Upper lobe of left lung (tissue), 6 donors: Measurements from ENCODE around the gene PNLDC1. TPM values are rescaled to one million over a fixed set of nuclear protein-coding genes. Genes with fewer than 3 reads are reported as not detected.
"Not testable (repeated sequence)": the region's sequence is repeated elsewhere in the genome, so short reads cannot be mapped to it uniquely, and the experiment has no call there.

Source experiments
- ATAC-seq, 2 donors: fragments of 200-7000 bp; cut with Tn5 transposase; one replicate each; pipeline ENCODE4 v1.9.1; 2022; ENCODE audit warnings: mild to moderate bottlenecking in 2 of 2, moderate library complexity in 2 of 2; ENCODE audit not compliant: low FRiP score in 2 of 2
- DNase-seq, 2 donors: peaks; one replicate each; pipeline ENCODE4 v3.0.0-alpha.2; 2019 to 2020
- H3K27ac ChIP-seq, 4 donors: fragments of 200-600 bp; sonication (generic); one replicate each; pipeline ENCODE4 v1.5.1; 2016 to 2019
- H3K27me3 ChIP-seq, 4 donors: fragments of 200-600 bp; sonication (generic); one replicate each; pipeline ENCODE4 v1.5.1; 2017 to 2019
- H3K36me3 ChIP-seq, 4 donors: fragments of 200-600 bp; sonication (generic); one replicate each; pipeline ENCODE4 v1.5.1; 2016 to 2019
- H3K4me1 ChIP-seq, 4 donors: fragments of 200-600 bp; sonication (generic); one replicate each; pipeline ENCODE4 v1.5.1; 2018 to 2019
- H3K4me3 ChIP-seq, 4 donors: fragments of 200-600 bp; sonication (generic); one replicate each; pipeline ENCODE4 v1.5.1; 2017 to 2019; ENCODE audit warnings: mild to moderate bottlenecking in 2 of 4, moderate library complexity in 1 of 4
- H3K9me3 ChIP-seq, 4 donors: fragments of 200-600 bp; sonication (generic); one replicate each; pipeline ENCODE4 v1.5.1; 2018 to 2019
- CTCF ChIP-seq, 6 experiments: fragments of 450-650 bp in 4 of 6; fragments of 200-600 bp in 2 of 6; sonication (generic) in 2 of 6; IDR thresholded peaks; one replicate each; pipeline ENCODE4 v1.5.1; 2016 to 2019; ENCODE audit warnings: antibody characterized with exemption in 6 of 6
- EP300 ChIP-seq, 4 donors: sonication (generic); formaldehyde crosslinking; IDR thresholded peaks; one replicate each; pipeline ENCODE4 v1.5.1; 2017; ENCODE audit warnings: antibody characterized with exemption in 4 of 4, control low read depth in 2 of 4
- POLR2A ChIP-seq, 4 donors: fragments of 450-650 bp; IDR thresholded peaks; one replicate each; pipeline ENCODE4 v1.5.1; 2016 to 2017; ENCODE audit warnings: antibody characterized with exemption in 4 of 4, mild to moderate bottlenecking in 2 of 4
- POLR2AphosphoS5 ChIP-seq, 2 donors: sonication (generic); formaldehyde crosslinking; IDR thresholded peaks; one replicate each; pipeline ENCODE4 v1.5.1; 2017; ENCODE audit warnings: antibody characterized with exemption in 2 of 2
- WGBS, 2 donors: methylation state at CpG; one replicate each; pipeline ENCODE4 v1.1.5; 2017 to 2018; 5-methylcytosine and 5-hydroxymethylcytosine counted together
- total RNA-seq, 6 donors: library from RNA; depleted of rRNA in 4 of 6; stranded (reverse); fragments of >200 nt in 4 of 6; gene quantifications; one replicate each; pipeline versions ENCODE4 v1.1.0 to v1.2.1, GENCODE V29; 2016 to 2021
- donor health status: DM: no; HTN: no; CAD: no; lungs with moderate emphysema.
- donor health status: DM: no; HTN: yes; CAD: no; lungs with severe emphysema.

PNLDC1 gene
- total RNA-seq, 6 donors from 2014 or later, result 0.37 to 1.0 TPM; not detected in 4

DNA sequence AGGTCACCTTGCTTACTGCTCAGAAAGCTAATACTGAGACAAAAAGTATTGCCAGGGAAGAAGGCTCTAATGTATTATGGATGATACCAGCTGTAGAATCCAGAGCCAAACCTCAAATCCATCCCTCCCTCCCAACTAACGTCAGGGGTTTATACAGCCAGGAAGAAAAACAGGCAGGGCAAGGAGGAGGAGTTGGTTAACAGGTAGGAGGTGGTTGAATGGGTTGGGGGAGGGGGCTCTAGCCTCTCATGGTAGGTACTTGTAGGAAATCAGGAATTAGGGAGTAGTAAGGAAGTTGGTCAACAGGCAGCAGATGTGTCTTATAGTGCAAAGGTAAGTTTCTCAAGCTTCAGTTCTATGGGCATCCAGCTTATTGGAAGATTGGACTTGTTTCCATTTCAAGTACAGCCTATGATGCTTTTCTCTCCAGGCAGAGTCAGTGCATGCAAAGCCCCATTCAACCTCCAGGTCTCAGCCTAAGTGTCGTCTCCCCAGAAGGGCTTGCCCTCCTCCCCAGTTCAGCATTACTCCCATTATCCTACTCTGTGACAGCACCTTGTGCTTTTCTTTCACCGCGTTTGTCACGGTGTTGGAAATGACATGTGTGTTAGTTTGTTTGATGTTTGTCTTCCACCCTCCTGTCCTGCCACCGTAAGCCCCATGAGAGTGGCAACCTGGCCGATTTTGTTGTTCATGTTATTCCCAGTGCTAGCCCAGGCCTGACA, 38.1 kb downstream of the PNLDC1 start:
- DNase-seq (no peak), ATAC-seq (no peak)
- 73 to 86% methylated on average over 7 of the region's 7 CpGs for WGBS, 2 donors

GRCh38 chr6:159842035-159842434, 42.0 kb downstream of the PNLDC1 start:
- 67 to 79% methylated on average over 4 of the region's 4 CpGs for WGBS, 2 donors
- Histone ChIP-seq H3K27ac (no peak overlapping the region), H3K4me3 (no peak overlapping the region), H3K36me3 (no peaks in the 10 kb centered on the region), H3K27me3 (no peaks in the 10 kb centered on the region), H3K9me3 (no peaks in the 10 kb centered on the region), H3K4me1 (no peaks in the 10 kb centered on the region)
- ATAC-seq (no peak), DNase-seq (no peak)
- TF ChIP-seq CTCF (IDR thresholded peaks at IDR 0.05) (no peak), POLR2AphosphoS5 (IDR thresholded peaks at IDR 0.05) (no peak), POLR2A (IDR thresholded peaks at IDR 0.05) (no peak), EP300 (IDR thresholded peaks at IDR 0.05) (no peak)

More for the DNA sequence above, 38.1 kb downstream of the PNLDC1 start:
- Histone ChIP-seq H3K27me3 (no peaks in the 10 kb centered on the region), H3K27ac (no peak overlapping the region), H3K4me1 (no peaks in the 10 kb centered on the region), H3K9me3 (no peaks in the 10 kb centered on the region), H3K36me3 (no peaks in the 10 kb centered on the region), H3K4me3 (no peak overlapping the region)
- TF ChIP-seq POLR2AphosphoS5 (IDR thresholded peaks at IDR 0.05) (no peak), CTCF (IDR thresholded peaks at IDR 0.05) (no peak), EP300 (IDR thresholded peaks at IDR 0.05) (no peak), POLR2A (IDR thresholded peaks at IDR 0.05) (no peak)

DNA sequence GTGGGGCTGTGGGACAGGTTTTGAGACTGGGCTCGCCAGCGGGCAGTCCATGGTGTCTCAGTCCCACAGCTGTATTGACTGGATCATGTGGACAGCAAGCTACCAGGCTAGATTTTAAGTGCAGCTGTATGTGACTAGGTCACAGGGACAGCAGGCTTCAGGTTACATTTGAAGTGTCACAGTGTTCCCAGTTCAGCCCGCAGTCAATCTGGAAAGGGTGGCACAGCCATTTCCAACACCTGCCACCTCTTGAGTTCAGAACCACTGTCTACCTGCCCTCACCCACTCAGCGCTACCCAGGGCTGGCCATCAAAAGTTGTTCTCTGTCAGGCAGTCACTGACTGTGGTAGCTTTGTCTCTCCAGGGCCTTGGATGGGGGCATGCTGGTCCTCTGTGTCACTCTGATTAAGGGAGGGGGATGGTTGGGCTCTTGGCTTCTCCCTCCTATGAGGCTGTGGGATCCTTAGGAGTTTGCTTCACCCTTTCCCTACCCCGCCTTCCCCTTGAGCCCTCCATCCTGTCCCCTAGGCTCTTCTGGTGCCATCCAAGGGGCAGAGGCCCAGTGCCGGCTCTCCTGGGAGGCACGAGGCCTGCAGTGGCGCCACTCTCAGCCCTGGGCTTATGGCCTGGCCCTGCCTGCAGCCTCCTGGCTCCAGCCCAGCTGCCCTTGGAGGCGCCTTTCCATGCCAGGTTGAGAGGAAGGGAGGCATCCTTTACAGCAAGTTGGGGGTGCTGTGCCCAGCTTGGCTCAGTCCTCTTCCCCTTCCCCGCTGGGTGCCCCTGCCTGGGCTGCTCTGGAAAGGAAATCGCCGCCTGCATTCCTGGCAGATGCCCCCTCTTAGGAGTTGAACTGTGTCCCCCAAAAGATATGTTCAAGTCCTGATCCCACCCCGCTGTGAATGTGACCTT, 44.9 kb downstream of the PNLDC1 start:
- DNase-seq (no peak), ATAC-seq (peak; percentile 10 to 44)
- no peaks in the 10 kb centered on the region for H3K4me1 ChIP-seq
- H3K36me3 ChIP-seq, result no peaks in the 10 kb centered on the region
- peaks cover 0 to 3% (median 3%) of the 10 kb centered on the region in 4 donors for H3K9me3 ChIP-seq
- no peak overlapping the region for H3K27ac ChIP-seq
- no peak overlapping the region for H3K4me3 ChIP-seq
- H3K27me3 ChIP-seq, result no peaks in the 10 kb centered on the region
- WGBS, 2 donors, result 81 to 88% methylated on average over 9 to 11 of the region's 13 CpGs
- TF ChIP-seq EP300 (IDR thresholded peaks at IDR 0.05) (no peak), POLR2A (IDR thresholded peaks at IDR 0.05) (no peak), CTCF (IDR thresholded peaks at IDR 0.05) (no peak), POLR2AphosphoS5 (IDR thresholded peaks at IDR 0.05) (no peak)

DNA sequence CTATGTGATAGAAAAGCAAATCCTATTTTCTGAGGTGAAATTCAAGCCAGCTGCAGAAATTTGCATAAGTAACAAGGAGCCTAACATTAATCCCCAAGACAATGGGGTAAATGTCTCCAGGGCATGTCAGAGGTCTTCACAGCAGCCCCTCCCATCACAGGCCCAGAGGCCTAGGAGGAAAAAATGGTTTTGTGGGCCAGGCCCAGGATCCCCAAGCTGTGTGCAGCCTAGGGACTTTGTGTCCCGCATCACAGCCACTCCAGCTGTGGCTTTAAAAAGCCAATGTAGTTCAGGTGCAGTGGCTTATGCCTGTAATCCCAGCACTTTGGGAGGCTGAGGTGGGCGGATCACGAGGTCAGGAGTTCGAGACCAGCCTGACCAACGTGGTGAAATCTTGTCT, 48.5 kb downstream of the PNLDC1 start:
- H3K4me3 ChIP-seq, H3K36me3 ChIP-seq, DNase-seq, H3K4me1 ChIP-seq, H3K9me3 ChIP-seq, ATAC-seq, H3K27me3 ChIP-seq, H3K27ac ChIP-seq: not testable (repeated sequence)
- 91 to 97% methylated on average over 4 to 5 of the region's 5 CpGs for WGBS, 2 donors

GRCh38 chr6:159849851-159850250, 49.8 kb downstream of the PNLDC1 start:
- H3K36me3 ChIP-seq, H3K9me3 ChIP-seq, H3K27ac ChIP-seq, H3K4me3 ChIP-seq, H3K4me1 ChIP-seq, H3K27me3 ChIP-seq, DNase-seq, ATAC-seq: not testable (repeated sequence)
- 81 to 100% methylated on average over 1 of the region's 1 CpG for WGBS, 2 donors
